HG02763 (cell line): Measurements from ENCODE around the gene TLR5.

Experiments
- ATAC-seq: cut with Tn5 transposase; IDR thresholded peaks from one replicate; pipeline ENCODE4 v1.9.1; 2021; ENCODE audit warnings: mild to moderate bottlenecking, moderate library complexity; ENCODE audit not compliant: unreplicated experiment

The TLR5 gene

GRCh38 chr1:223118418-223118817 is 24.6 kb downstream of the TLR5 start:
- no peak for ATAC-seq

- ATAC-seq, result no peak
Observed at GRCh38 chr1:223116950-223117349, 26.1 kb downstream of the TLR5 start.

- no peak for ATAC-seq
Observed at GRCh38 chr1:223114871-223115270, 28.2 kb downstream of the TLR5 start.

- ATAC-seq, result no peak
Observed at GRCh38 chr1:223110952-223111351, 32.1 kb downstream of the TLR5 start.

- ATAC-seq, result no peak
Observed at GRCh38 chr1:223109581-223110026, 33.4 kb downstream of the TLR5 start.

GRCh38 chr1:223106856-223107255 is 36.2 kb downstream of the TLR5 start:
- ATAC-seq, result no peak

GRCh38 chr1:223105568-223105967 is 37.5 kb downstream of the TLR5 start:
- ATAC-seq, result no peak

GRCh38 chr1:223102797-223103533 is 40.1 kb downstream of the TLR5 start:
- no peak for ATAC-seq

- no peak for ATAC-seq
Observed at GRCh38 chr1:223097713-223098112, 45.3 kb downstream of the TLR5 start.

- ATAC-seq, result no peak
Observed at GRCh38 chr1:223095870-223096269, 47.2 kb downstream of the TLR5 start.

- no peak for ATAC-seq
Observed at GRCh38 chr1:223091896-223092295, 51.2 kb downstream of the TLR5 start.

- no peak for ATAC-seq
Observed at GRCh38 chr1:223089250-223089649, 53.8 kb downstream of the TLR5 start.

GRCh38 chr1:223088713-223089240 is 54.3 kb downstream of the TLR5 start:
- no peak for ATAC-seq

- ATAC-seq, result no peak
Observed at GRCh38 chr1:223087291-223088255, 55.5 kb downstream of the TLR5 start.

- ATAC-seq, result no peak
Observed at GRCh38 chr1:223084464-223084866, 58.6 kb downstream of the TLR5 start.

- ATAC-seq, result no peak
Observed at GRCh38 chr1:223083831-223084230, 59.2 kb downstream of the TLR5 start.

GRCh38 chr1:223082914-223083313 is 60.1 kb downstream of the TLR5 start:
- ATAC-seq, result no peak

GRCh38 chr1:223081181-223081994 is 61.7 kb downstream of the TLR5 start:
- peak; percentile 98 for ATAC-seq

- ATAC-seq, result no peak
Observed at GRCh38 chr1:223079498-223079897, 63.5 kb downstream of the TLR5 start.

- ATAC-seq, result no peak
Observed at GRCh38 chr1:223077247-223077833, 65.7 kb downstream of the TLR5 start.
